ELR (cell line): ENCODE results near the gene KRTAP4-1.
A peak's percentile ranks its signal among the peaks of the same experiment; 100 is the strongest.
"Not testable (repeated sequence)": the region's sequence is repeated elsewhere in the genome, so short reads cannot be mapped to it uniquely, and the experiment has no call there.

Source experiments
- DNase-seq: peaks from one replicate; pipeline ENCODE4 v3.0.0-alpha.2; 2015; ENCODE audit warnings: low read depth

Gene KRTAP4-1

DNA sequence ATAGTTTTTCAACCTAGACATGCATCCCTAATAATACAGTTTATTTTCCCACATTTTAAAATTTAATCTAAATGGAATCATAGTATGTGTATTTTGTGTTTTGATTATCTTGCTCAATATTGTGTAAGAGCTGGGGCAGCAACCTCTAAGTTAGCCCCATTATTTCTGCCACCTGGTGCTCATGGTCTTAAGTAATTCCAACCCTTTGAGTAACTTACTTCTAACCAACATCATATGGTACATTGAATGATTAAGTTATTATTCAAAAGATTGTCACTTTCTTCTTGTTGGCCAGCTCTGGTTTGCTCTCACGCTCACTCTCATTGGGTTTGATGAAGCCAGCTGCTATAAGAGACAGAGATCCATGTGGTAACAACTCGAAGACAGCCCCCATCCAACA, 12.8 kb downstream of the KRTAP4-1 start:
- DNase-seq = no peak

DNA sequence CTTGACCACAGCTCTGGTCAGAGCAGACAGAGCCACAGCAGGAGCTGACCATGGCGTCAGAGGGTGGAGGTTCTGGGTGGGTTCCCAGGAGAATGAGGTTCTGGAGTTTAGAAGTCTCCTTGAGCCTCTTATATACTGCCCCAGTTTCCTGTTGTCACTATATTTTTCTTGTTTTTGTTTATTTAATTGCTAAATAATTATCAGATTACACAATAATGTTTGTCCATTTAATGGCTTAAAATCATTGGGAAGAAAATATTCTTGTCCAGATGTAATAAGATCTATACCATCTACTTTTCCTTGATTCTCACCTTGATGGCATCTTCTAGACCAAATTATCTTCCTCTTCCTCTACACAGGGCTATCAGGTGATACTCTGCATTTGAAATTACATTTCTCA, 16.6 kb downstream of the KRTAP4-1 start, which contains the start of gene KRTAP4-3:
Gene KRTAP4-3 (minus strand): TSS at position 101 of the 400 bp plus-strand sequence. CDS start 49 bp downstream, at position 52.
- DNase-seq = no peak

DNA sequence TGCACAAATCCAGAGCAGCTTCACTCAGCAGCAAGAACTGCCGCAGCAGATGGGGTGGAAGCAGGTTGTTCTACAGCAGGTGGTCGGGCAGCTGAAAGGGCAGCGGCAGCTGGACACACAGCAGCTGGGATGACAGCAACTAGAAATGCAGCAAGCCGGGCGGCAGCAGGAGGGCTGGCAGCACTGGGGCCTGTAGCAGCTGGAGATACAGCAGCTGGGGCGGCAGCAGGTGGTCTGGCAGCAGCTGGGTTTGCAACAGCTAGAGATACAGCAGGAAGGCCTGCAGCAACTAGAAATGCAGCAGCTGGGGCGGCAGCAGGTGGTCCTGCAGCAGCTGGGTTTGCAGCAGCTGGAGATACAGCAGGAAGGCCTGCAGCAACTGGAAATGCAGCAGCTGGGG, 17.1 kb downstream of the KRTAP4-1 start:
- DNase-seq = no peak

DNA sequence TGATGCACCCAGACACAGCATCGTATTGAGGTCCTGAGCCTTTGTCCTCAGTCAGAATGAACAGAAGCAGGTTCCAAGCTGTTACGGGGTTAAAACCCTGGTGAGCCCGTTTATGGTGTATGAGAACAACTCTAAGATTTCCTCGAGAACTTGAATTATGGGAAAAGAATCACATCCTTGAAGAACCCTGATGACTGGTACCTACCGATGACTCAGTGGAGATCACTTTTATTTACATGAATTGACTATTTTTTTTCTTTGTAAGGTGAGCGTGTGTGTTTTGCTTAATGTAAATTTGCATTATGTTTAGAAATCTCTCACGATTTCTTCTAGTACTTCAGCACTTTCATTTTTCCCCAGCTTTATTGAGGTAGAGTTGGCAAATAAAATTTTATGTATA, 20.9 kb downstream of the KRTAP4-1 start:
- DNase-seq = peak; percentile 82

DNA sequence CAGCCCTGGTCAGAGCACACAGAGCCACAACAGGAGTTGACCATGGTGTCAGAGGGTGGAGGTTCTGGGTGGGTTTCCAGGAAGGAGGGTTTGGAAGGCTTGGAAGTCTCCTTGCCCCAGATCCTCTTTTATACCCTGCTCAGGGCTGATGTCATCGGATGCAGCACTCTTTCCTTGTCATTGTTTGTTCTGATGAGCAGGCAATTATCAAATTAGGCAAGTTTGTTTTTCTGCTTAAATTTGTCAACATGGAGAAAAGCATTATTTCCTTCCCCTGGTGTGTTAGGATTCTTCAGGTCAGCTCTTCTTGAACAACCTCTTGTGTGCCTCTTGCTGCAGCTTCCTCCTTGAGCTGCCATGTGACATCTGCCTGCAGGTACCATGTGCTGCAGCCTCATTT, 24.1 kb downstream of the KRTAP4-1 start, which contains the start of gene KRTAP4-4:
Gene KRTAP4-4 (minus strand): TSS at position 101 of the 400 bp plus-strand sequence. CDS start 57 bp downstream, at position 44.
- no peak for DNase-seq

DNA sequence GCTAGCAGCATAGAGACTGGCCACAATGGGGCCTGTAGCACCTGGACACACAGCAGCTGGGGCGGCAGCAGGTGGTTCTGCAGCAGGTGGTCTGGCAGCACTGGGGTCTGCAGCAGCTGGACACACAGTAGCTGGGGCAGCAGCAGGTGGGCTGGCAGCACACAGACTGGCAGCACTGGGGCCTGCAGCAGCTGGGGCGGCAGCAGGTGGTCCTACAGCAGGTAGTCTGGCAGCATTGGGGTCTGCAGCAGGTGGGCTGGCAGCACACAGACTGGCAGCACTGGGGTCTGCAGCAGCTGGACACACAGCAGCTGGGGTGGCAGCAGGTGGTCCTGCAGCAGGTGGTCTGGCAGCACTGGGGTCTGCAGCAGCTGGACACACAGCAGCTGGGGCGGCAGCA, 24.5 kb downstream of the KRTAP4-1 start:
- DNase-seq = not testable (repeated sequence)

DNA sequence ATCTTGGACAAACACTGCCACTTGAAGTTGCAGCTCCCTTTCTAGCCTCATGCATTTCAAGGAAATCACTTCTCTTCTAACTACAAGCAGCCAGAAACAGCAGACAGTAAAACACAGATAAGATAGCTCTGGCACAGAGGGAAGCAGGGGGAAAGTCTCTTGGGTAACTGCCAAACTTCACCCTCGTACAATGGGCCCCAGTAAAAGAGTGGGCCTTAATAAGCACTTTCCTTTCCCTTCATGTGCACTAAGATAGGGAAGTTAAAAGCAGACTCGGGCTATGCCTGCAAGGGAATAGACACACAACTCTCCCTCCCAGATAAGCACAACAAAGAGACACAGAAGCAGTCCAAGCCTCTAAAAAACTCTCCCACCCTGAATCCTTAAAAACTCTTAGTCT, 30.9 kb downstream of the KRTAP4-1 start:
- no peak for DNase-seq

DNA sequence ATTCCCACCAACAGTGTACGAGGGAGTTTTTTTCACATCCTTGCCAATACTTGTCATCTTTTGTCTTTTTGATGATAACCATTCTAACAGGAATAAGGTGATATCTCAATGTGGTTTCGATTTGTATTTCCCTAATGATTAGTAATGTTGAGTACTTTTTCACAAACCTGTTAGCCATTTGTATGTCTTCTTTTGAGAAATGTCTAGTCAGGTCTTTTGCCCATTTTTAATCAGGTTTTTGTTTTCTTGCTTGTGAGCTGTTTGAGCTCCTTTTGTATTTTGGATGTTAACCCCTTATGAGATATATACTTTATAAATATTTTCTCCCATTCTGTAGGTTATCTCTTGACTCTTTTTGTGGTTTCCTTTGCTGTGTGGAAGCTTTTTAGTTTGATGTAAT, 33.2 kb downstream of the KRTAP4-1 start:
- DNase-seq = no peak

DNA sequence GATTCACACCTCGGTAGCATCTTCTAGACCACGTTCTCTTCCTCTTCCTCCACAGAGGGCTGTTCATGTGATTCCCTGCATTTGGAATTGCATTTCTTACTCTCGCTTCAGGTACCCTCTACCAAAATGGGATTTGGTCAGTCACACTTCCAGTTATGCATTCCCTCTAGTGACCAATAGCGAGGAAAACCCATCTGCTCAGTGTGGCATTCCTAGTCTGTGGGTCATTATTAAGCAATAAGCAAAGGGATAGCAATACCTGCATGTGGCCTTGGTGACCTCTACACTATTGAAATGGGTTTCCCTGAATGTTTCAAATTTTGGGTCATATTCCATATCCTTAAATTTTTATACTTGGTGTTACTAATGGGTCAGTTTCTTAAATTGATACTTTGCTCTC, 34.7 kb downstream of the KRTAP4-1 start:
- no peak for DNase-seq

DNA sequence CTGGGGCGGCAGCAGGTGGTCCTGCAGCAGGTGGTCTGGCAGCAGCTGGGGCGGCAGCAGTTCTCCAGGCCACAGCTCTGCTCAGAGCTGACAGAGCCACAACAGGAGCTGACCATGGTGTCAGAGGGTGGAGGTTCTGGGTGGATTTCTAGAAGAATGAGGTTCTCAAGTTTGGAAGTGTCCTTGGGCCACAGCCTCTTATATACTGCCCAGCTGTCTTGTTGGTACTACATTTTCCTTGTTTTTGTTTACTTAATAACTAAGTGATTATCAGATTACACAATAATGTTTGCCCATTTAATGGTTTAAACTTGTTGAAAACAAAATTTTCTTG, 35.1 kb downstream of the KRTAP4-1 start, which contains the start of gene KRTAP4-5:
Gene KRTAP4-5 (minus strand): TSS at position 174 of the 334 bp plus-strand sequence. CDS start 58 bp downstream, at position 116.
- DNase-seq = no peak

DNA sequence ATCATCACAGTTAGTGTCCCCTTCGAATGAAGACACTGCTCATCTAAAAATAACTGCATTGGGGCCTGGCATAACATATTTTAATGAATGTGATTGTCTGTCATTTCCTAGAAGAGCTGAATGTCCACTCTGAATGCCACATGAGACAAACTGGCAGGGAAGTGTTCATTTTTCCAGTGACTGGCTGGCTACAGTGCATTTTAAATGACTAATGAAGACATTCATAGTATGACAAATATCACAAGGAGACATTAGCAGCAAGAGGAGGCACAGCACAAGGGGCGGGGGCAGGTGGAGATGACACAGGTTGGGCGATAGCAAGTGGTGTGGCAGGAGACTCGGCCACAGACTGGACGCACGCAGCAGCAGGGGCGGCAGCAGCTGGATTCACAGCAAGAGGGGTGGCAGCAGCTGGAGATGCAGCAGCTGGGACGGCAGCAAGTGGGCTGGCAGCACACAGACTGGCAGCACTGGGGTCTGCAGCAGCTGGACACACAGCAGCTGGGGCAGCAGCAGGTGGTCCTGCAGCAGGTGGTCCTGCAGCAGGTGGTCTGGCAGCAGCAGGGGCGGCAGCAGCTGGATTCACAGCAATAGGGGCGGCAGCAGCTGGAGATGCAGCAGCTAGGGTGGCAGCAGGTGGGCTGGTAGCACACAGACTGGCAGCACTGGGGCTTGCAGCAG, 35.6 kb downstream of the KRTAP4-1 start:
- DNase-seq = not testable (repeated sequence)

DNA sequence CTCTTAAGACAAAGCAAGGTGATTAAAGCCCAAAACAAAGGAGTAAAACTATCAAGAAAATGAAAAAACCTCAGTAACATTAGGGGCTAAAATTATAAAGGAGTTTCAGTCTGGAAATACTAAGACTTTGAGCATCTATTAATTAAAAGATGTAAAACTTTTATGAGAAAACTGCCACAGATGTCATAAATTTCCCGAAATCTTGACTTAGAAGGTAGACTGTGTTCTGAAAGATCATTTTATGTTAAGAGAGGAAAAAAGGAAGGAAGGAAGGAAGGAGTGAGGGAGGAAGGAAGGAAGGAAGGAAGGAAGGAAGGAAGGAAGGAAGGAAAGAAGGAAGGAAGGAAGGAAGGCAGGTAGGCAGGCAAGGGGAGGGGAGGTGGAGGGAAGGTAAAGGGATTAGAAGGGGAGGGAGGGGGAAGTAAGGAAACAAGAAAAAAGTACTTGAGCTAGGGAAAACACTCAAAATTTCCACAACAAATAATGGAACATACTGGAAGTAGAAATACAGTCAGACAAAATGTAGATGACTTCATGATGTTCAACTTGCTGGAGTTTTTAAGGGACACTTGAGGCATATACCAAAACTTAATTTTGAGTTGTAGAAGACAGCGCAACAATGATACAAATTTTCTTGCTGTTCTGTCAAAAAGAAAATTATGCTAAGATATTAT, 37.0 kb downstream of the KRTAP4-1 start:
- no peak for DNase-seq

DNA sequence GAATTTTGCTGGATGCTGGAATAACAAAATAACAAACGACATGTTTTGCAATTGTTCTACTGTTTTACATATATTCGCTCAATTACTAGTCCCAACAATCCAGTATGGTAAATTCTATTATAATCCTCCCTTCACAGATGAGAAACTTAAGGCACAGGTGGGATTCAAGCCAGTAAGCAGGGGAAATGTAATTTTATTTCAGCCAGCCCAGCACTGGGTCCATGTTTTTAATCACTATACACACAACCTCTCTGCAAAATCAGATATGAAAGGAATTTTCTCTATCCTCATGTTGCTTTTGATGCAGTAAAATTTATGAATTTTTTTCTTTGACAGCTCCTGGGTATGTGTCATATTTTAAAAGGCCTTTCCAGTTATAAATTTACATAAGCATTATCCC, 39.5 kb downstream of the KRTAP4-1 start:
- no peak for DNase-seq

DNA sequence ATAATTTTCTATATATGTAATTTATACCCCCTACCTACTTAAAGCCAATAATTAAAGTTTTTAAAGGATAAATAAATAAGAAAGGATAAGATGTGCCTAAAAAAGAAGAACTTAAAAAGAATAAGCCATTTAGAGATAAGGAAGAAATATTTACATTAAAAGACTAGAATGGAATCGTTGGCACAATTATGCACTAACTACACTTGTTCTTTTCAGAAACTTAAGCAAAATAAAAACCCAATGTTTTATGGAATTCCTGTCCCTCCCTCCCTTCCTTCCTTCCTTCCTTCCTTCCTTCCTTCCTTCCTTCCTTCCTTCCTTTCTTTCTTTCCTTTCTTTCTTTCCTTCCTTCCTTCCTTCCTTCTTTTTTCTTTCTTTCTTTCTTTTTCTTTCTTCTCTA, 39.9 kb downstream of the KRTAP4-1 start:
- no peak for DNase-seq

DNA sequence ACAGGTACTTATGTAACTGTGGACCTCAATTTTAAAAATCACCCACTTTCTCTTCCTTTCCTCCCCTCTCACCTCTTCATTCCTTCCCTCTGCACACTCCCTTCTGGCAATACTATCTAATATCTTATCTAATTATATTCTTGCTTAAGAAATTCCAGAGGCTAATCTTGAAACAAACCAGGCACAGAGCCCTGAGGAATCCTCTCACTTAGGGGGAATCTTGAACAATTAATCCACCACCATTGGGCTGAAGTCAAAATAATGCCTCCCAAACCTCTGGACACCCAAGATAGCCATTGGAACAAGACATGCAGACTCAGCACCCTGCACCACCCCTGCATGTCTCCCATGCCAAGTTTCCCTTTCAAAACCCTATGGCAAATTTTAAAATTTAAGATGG, 43.4 kb downstream of the KRTAP4-1 start:
- no peak for DNase-seq

DNA sequence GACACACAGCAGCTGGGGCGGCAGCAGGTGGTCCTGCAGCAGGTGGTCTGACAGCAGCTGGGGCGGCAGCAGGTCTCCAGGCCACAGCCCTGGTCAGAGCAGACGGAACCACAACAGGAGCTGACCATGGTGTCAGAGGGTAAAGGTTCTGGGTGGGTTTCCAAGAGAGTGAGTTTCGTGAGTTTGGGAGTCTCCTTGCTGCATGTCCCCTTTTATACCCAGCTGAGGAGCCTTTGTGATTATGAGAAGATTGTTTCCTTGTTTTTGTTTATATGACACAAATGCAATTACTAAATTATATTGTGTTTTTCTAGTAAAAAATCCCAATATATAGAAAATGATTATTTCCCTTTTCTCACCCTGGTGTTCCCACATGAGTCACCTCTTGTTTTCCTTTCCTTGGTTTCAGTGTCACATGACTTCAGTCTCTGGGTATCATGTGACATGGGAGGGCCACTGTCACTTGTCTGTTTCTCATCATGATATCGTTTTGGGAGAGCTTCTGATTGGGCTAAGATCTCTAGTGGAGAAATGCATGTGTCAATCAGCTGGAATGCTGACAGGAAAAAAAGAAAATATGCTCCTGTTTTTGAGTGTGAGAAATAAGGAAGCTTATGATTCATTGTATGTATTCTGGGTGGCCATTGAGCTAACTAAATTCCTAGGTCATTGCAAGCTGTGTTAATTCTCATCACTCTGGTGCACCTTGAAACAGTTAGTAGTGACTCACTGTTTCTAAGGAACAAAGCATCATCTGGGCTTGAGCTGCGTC, 44.2 kb downstream of the KRTAP4-1 start, which contains the start of gene KRTAP4-6:
Gene KRTAP4-6 (minus strand): TSS at position 185 of the 772 bp plus-strand sequence. CDS start 57 bp downstream, at position 128.
- DNase-seq = peak; percentile 92

DNA sequence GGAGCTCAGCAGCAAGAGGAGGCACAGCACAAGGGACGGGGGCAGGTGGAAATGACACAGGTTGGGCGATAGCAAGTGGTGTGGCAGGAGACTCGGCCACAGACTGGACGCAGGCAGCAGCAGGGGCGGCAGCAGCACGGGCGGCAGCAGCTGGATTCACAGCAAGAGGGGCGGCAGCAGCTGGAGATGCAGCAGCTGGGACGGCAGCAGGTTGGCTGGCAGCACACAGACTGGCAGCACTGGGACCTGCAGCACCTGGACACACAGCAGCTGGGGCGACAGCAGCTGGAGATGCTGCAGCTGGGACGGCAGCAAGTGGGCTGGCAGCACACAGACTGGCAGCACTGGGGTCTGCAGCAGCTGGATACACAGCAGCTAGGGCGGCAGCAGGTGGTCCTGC, 44.8 kb downstream of the KRTAP4-1 start:
- not testable (repeated sequence) for DNase-seq
